GM21576 (cell line): ENCODE data around the gene OXLD1.
"Not testable (repeated sequence)": the region's sequence is repeated elsewhere in the genome, so short reads cannot be mapped to it uniquely, and the experiment has no call there.

Experiments used
- ATAC-seq: cut with Tn5 transposase; IDR thresholded peaks from one replicate; pipeline ENCODE4 v1.9.1; 2021; ENCODE audit warnings: mild to moderate bottlenecking, moderate library complexity; ENCODE audit not compliant: unreplicated experiment

Gene OXLD1

DNA sequence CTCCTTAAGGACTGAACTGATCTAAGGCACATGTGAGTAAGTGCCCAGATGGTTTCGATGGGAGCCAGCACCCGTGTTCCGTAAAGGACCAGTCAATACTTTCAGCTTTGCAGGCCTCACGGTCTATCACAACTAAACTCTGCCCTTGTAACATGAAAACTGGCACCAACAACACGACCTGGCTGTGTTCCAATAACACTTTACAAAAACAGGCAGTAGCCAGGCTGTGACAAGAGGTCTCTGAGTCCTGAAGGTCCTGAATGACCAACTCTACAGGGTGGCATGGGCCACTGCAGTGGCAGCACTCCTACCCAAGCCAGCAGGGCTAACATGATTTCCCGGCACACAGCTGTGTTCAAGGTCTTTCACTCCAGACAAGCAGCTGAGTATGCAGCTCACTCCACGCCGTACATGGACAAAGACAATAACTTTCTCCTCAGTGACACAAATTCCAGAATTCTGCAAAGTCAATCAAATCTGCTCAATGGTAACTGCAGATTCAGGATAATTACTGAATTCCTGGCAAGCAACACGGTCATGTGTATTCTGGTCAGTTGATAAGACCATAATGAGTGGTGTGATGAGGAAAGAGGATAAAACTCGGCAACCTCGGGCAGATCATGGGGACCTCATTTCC is 44.8 kb downstream of the OXLD1 start:
- ATAC-seq = no peak

- ATAC-seq = not testable (repeated sequence)
These were observed 48.1 kb downstream of the OXLD1 start for GRCh38 chr17:81618307-81618706.

GRCh38 chr17:81616877-81617276 is 49.5 kb downstream of the OXLD1 start:
- ATAC-seq = no peak

DNA sequence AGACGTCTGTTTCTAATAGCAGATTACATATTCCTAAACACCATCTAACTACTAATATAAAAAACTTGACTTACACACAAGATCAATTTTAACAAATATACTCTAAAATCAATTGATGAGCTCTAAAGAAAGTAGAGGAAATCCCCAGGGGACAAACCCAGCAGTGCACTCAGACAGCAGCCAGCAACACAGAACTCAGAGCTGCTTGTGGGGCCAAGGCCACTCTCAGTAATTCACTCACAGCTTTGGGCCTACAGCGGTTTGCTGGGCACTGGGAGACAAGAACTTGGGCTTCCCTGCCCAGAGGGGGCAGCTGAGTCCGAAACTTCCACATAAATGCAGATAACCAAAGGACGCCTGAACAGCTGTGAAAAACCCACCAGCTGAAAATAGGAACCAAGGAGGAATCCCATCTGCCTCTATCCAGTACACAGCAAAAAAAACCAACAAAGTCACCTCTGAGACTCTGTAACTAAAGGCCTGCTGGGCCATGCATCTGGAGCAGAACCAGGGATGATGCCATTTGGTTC is 50.9 kb downstream of the OXLD1 start:
- ATAC-seq = no peak
